GM21737 (cell line): ENCODE results near the gene SCRN1.

Source experiments
- ATAC-seq: cut with Tn5 transposase; IDR thresholded peaks from one replicate; pipeline ENCODE4 v1.9.1; 2021; ENCODE audit warnings: mild to moderate bottlenecking, moderate library complexity; ENCODE audit not compliant: unreplicated experiment

SCRN1 gene

DNA sequence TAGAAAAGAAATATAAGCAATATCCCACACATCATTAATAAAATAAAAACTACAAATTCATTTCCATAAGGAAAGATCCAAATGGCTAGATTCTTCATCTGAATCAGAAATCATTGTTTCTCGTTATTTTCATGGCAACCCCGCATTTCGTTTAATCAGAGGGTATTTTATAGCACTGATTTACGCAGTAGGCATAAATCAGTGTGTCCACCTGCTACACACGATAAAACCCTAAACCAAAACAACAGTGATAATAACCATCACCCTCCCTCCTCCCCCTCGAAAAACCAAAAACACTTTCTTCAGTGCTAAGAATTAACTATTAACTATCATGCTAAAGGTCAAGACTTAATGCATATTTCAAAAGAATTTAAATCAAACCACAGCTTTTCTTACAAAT, 20.4 kb upstream of the SCRN1 start:
- ATAC-seq = no peak

DNA sequence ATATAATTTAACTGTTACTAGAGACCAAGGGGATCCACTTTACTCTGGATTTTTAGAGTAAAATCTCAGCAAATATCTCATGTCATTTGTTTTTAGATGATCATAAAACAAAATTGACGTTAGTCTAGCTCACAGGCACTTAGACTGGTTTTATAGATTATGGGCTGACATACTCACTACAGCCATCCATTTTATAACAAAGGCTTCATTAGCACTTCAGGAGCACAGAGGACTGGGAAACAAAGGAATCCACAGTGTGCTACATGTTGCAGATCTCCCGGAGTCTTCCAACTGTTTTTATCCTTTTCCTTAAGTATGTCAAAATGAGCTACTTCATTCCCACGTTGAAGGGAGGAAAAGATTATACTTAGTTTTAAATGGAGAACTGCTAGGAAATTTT, 15.9 kb upstream of the SCRN1 start:
- no peak for ATAC-seq

DNA sequence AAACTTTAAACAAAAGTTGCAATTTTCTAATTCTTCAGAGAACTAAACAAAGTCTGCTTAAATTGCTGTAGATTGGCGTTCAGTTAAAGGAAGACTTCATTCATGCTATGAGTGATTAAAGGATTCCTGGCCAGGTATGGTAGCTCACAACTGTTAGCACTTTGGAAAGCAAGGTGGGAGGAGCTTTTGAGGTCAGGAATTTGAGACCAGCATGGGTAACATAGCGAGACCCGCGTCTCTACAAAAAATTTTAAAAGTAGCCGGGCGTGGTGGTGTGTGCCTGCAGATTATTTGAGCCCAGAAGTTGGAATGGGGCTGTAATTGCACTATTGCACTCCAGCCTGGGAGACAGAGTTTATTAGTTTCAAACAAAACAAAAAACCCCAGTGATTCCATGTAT, 13.5 kb upstream of the SCRN1 start:
- no peak for ATAC-seq

DNA sequence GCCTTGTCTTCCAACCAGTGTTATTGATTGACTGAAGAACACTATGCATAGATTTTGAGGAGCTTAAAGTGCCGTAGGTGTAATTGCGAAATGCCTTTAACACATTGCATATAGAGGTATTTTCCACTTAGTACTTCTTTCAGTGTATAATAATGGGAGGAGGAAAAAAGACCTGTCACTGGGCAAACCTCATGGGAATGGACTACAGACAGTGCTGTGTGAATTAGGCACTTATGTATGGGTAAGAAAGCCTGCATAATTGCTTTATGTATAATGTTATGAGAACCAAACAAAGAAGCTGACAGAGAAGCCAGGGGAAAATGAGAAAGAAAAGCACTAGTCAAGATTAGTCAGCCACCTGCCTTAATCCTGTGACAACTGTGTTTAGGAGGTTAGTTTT, 12.4 kb upstream of the SCRN1 start:
- ATAC-seq = no peak

GRCh38 chr7:29998489-29998888, 8.9 kb upstream of the SCRN1 start:
- no peak for ATAC-seq

- no peak for ATAC-seq
These were observed 6.7 kb upstream of the SCRN1 start for GRCh38 chr7:29996321-29996720.

DNA sequence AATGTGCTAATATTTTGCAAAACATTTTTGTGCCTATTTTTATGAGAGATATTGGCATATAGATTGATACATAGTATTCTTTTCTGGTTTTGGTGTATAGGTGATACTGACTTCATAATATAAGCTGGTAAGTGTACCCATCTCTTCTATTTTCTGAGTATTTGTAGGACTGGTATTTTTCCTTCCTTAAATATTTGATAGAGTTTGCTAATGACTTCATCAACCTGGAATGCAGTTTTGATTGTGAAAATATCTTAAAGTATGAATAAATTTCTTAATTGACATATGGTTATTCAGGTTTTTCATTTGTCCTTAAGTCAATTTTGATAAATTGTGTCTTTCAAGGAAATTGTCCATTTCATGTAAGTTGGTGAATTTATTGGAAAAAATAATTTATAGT, 6.1 kb upstream of the SCRN1 start:
- ATAC-seq = no peak

DNA sequence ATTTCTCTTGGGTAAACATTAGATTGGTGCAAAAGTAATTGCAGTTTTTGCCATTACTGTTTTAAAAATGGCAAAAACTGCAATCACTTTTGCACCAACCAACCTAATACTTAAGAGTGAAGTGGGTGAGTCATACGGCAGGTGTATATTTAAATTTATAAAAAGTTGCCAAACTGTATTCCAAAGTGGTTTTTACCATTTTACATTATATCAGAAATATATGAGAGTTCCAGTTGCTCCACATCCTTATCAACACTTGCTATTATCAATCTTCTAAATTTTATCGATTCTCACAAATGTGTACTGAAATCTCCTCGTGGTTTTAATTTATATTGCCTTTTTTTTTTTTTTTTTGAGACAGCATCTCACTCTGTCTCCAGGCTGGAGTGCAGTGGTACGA, 3.5 kb upstream of the SCRN1 start:
- ATAC-seq = no peak

DNA sequence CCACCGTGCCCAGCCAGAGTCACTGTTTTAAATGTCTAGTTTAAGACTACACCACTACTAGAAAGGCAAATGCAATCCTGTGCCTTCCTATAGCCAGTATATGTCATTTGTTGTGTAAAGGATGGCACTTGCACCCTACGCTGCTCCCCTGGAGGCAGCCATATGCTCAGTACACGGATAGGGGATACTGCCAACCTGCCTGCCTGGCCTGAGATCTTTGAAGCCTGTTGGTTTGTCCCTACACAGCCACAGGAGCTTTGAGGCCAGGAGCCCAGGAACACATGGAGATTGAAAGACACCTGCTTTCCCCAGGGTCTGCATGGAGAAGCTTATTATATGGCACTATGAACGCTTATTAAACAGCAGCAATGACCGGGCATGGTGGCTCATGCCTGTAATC, 2.3 kb upstream of the SCRN1 start:
- no peak for ATAC-seq

- ATAC-seq = no peak
These were observed 1.3 kb upstream of the SCRN1 start for GRCh38 chr7:29990931-29991330.

GRCh38 chr7:29988424-29989256, 961 bp downstream of the SCRN1 start:
- peak; percentile 31 for ATAC-seq

DNA sequence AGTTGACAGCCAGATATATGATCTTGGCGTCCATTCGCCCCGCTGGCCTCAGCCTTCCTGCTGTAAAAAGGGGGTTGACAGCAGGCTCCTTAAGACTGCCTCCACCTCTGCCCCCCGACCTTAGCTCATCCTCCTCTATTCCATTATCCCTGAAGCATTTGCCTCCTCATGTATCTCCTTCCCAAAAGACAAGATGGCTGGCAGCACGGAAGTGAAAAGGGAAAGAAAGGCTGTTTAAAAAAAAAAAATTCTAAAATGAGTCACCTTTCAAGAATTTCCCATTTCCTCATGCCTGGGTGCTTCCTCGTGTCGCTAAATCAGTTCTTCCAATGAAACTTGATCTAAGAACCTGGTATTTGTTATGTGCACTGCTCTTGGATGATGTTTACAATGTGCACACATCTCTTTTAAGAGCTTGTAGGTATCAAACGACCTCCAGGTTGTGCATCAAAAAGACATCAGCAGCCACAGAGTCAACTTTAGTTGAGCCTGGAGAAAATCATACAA, 1.7 kb downstream of the SCRN1 start:
- ATAC-seq = no peak

DNA sequence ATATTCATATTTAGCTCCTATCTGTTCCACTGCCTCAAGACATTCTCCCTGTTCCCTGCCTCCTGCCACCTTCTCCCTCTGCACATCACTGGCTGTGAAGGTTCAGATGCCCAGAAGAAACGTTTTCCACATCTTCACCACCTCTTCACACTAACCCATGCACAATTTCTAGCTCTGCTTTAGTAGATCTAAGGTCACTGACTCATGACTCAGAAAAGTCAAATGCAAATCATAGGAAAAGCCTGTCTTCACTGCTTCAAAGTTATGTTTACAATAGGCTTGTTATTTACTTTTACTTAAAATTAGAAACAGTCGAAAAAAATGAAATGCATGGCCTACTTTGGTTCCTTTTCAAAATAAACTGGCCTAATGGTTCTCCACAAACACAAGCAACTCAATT, 2.5 kb downstream of the SCRN1 start:
- no peak for ATAC-seq

GRCh38 chr7:29980151-29980550, 9.4 kb downstream of the SCRN1 start:
- ATAC-seq = no peak

- no peak for ATAC-seq
These were observed 11.5 kb downstream of the SCRN1 start for GRCh38 chr7:29977886-29978651.

GRCh38 chr7:29976673-29977415, 12.8 kb downstream of the SCRN1 start:
- ATAC-seq = no peak

- ATAC-seq = no peak
These were observed 13.3 kb downstream of the SCRN1 start for GRCh38 chr7:29976266-29976665.

DNA sequence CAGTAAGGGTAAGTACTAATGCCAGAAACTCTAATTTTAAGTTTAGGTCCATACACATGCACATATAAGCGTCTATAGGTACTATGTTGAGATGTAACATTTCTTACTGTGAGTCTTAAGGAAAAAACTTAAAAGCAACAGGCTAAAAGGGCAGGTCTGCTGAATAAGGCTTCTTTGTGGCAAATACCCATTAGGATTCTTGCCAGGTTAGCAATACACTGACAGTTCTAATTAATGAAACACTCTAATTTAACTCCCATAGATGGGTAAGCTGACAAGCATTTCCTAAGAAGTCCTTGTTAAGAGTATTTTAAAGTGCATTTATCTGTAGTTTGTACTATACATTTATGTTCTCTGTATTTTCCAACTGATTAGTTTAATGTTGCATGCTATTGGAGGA, 14.0 kb downstream of the SCRN1 start:
- ATAC-seq = no peak

GRCh38 chr7:29974286-29974685, 15.3 kb downstream of the SCRN1 start:
- no peak for ATAC-seq

- no peak for ATAC-seq
These were observed 17.3 kb downstream of the SCRN1 start for GRCh38 chr7:29972315-29972669.

DNA sequence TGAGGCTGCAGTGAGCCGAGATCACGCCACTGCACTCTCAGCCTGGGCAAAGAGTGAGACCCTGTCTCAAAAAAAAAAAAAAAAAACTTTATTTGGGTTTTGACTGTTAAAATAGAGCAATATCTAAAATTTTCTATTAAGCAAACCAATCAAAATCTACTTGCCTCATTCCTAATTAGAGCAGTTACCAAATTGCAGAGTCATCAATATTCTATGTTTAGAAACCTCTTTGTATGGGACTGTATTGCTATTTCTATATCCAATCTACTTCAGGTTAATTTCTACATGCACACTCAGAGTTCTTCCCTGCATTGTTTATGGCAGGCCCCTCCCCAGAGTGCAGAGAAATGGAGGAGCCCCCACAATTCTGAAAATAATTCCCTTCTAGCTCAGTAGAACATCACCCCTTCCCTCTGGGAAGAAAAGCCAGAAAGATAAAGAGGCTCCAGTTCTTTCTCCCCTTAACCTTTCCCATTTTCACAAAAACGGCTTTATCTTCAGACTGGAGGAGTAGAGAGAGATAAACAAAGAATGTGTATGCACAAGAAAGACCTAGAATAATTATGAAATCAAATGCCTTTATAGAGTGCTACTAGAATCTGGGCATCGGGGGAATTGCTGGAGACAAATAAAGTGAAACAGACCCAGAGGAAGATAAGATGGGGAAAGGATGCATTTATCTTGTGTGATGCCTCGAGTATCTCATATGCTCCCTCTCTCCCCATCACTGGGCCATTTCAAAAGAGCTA, 17.9 kb downstream of the SCRN1 start:
- ATAC-seq = no peak
